Measurements from ENCODE around the gene EDNRA.

EDNRA gene

DNA sequence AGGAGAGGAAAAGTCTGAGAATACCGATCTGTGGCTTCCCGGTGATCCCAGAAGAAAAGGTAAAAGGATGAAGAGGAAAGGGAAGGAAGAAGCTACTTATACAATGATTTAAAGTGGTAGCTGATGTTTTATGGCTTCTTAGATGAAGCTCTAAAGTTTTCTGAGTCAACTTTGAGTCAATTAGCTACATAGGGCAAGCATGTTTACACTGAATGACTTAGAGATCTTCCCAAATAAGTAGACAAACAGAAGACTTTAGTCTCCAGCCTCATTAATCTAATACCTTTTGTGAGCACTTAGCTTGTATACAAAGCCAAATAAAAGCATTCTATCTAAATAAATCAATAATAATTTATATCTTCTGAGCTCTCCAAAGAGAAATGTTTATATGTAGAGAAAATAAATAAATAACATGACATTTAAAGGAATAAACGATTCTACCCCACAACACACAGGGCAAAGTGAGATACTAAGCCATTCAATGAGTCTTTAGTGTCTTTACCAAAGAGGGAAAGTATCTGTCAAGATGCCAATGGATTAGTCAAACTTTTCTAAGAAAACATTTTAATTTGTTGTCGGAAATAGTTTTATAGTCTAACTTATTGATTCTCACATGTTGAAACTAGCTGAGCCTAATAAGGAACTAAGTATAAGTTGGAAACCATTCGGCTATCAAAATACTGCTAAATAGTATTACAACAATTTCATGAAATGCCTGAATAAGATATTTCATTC, 90.3 kb downstream of the EDNRA start:
- H3K4me3 ChIP-seq (replicated peaks; ENCODE audit: low read depth, low read length) = no peak overlapping the region
- DNase-seq (ENCODE audit: extremely low read depth, insufficient read length) = no peak
- TF ChIP-seq CTCF (IDR thresholded peaks at IDR 0.05; ENCODE audit: insufficient read depth, low read length, poor library complexity, severe bottlenecking) = no peak
- no peaks in the 10 kb centered on the region for H3K36me3 ChIP-seq (ENCODE audit: control insufficient read depth, insufficient read depth, low read length)
- no peaks in the 10 kb centered on the region for H3K27me3 ChIP-seq (replicated peaks; ENCODE audit: control insufficient read depth, insufficient read depth, low read length)

GRCh38 chr4:147576084-147576483, 95.2 kb downstream of the EDNRA start:
- H3K4me3 ChIP-seq (replicated peaks; ENCODE audit: low read depth, low read length) = no peak overlapping the region
- H3K36me3 ChIP-seq (ENCODE audit: control insufficient read depth, insufficient read depth, low read length) = no peaks in the 10 kb centered on the region
- no peaks in the 10 kb centered on the region for H3K27me3 ChIP-seq (replicated peaks; ENCODE audit: control insufficient read depth, insufficient read depth, low read length)
- no peak for DNase-seq (ENCODE audit: extremely low read depth, insufficient read length)
- TF ChIP-seq CTCF (IDR thresholded peaks at IDR 0.05; ENCODE audit: insufficient read depth, low read length, poor library complexity, severe bottlenecking) = no peak

DNA sequence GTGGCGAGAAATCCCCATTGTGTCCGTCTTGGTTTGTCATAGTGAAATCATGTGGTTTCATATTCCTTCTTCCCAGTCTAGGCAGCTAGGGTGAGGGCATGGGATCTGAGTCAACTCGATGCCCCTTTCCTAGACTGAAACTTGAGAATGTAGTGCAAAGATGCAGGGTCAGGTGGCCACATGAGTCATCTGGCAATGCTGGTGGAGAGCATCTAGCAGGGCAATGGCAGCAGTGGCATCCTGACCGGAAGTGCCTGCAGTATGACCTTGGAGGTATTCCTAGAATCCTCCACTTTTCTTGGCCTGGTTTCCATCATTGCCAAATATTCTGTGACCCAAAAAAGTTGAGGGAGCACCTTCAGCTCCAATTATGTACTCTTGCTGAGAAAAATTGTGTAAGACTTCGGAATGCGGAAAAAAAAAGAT, 97.2 kb downstream of the EDNRA start:
- DNase-seq (ENCODE audit: extremely low read depth, insufficient read length) = no peak
- Histone ChIP-seq H3K36me3 (ENCODE audit: control insufficient read depth, insufficient read depth, low read length) (no peaks in the 10 kb centered on the region), H3K4me3 (replicated peaks; ENCODE audit: low read depth, low read length) (no peak overlapping the region), H3K27me3 (replicated peaks; ENCODE audit: control insufficient read depth, insufficient read depth, low read length) (no peaks in the 10 kb centered on the region)
- TF ChIP-seq CTCF (IDR thresholded peaks at IDR 0.05; ENCODE audit: insufficient read depth, low read length, poor library complexity, severe bottlenecking) = no peak

GRCh38 chr4:147578593-147578992, 97.7 kb downstream of the EDNRA start:
- no peaks in the 10 kb centered on the region for H3K36me3 ChIP-seq (ENCODE audit: control insufficient read depth, insufficient read depth, low read length)
- no peaks in the 10 kb centered on the region for H3K27me3 ChIP-seq (replicated peaks; ENCODE audit: control insufficient read depth, insufficient read depth, low read length)
- no peak for TF ChIP-seq CTCF (IDR thresholded peaks at IDR 0.05; ENCODE audit: insufficient read depth, low read length, poor library complexity, severe bottlenecking)
- no peak for DNase-seq (ENCODE audit: extremely low read depth, insufficient read length)
- H3K4me3 ChIP-seq (replicated peaks; ENCODE audit: low read depth, low read length) = no peak overlapping the region

DNA sequence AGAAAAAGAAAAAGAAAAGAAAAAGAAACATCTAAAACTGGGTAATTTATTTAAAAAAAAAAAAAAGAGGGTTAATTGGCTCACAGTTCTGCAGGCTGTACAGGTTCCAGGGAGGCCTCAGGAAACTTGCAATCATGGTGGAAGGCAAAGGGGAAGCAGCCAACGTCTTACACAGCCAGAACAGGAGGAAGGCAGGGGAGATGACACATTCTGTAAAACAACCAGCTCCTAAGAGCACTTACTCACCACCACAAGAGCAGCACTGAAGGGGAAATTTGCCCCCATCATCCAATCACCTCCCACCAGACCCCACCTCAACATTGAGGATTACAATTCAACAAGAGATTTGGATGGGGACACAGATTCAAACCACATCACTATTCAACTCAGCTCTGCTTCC, 99.5 kb downstream of the EDNRA start:
- no peak for DNase-seq (ENCODE audit: extremely low read depth, insufficient read length)
- H3K36me3 ChIP-seq (ENCODE audit: control insufficient read depth, insufficient read depth, low read length) = no peaks in the 10 kb centered on the region
- no peak for TF ChIP-seq CTCF (IDR thresholded peaks at IDR 0.05; ENCODE audit: insufficient read depth, low read length, poor library complexity, severe bottlenecking)
- H3K4me3 ChIP-seq (replicated peaks; ENCODE audit: low read depth, low read length) = no peak overlapping the region
- no peaks in the 10 kb centered on the region for H3K27me3 ChIP-seq (replicated peaks; ENCODE audit: control insufficient read depth, insufficient read depth, low read length)

Data from GM06990 (cell line).